MM.1S (cell line): ENCODE results near the gene ASCL2.

Experiments used
- CTCF ChIP-seq: fragments of 300-600 bp; sonication (generic); IDR thresholded peaks from 2 replicates; pipeline ENCODE4 v1.5.1; 2016; ENCODE audit warnings: antibody characterized with exemption, low read length, mixed read lengths
- EZH2 ChIP-seq: fragments of 300-600 bp; sonication (generic); optimal IDR thresholded peaks from 2 replicates; pipeline ENCODE3; 2017; ENCODE audit warnings: low read depth, mild to moderate bottlenecking, antibody characterized with exemption, low read length, mixed read lengths
- EZH2phosphoT487 ChIP-seq: fragments of 300-600 bp; sonication (generic); IDR thresholded peaks from 2 replicates; pipeline ENCODE4 v1.6.1; 2018; ENCODE audit warnings: antibody characterized with exemption, low read length

GRCh38 chr11:2300936-2301630, 30.7 kb upstream of the ASCL2 start:
- TF ChIP-seq EZH2, result no peak
- TF ChIP-seq CTCF, result no peak
- TF ChIP-seq EZH2phosphoT487, result no peak
